GM12864 (cell line): ENCODE measurements around the gene WDTC1.

ENCODE experiments used
- DNase-seq: peaks from one replicate; pipeline ENCODE4 v3.0.0-alpha.2; 2011; ENCODE audit warnings: low read depth
- H3K4me3 ChIP-seq: 2 replicates; pipeline ENCODE4 v1.5.1; 2011; ENCODE audit warnings: mild to moderate bottlenecking, low read depth, low read length, control low read depth
- TF ChIP-seq, protein P1 (sequence below): IDR thresholded peaks from 2 replicates; pipeline ENCODE4 v1.5.1; 2011; ENCODE audit warnings: low read depth, mild to moderate bottlenecking, moderate library complexity, low read length, control low read depth, inconsistent platforms; ENCODE audit errors: missing control alignments

WDTC1 gene

DNA sequence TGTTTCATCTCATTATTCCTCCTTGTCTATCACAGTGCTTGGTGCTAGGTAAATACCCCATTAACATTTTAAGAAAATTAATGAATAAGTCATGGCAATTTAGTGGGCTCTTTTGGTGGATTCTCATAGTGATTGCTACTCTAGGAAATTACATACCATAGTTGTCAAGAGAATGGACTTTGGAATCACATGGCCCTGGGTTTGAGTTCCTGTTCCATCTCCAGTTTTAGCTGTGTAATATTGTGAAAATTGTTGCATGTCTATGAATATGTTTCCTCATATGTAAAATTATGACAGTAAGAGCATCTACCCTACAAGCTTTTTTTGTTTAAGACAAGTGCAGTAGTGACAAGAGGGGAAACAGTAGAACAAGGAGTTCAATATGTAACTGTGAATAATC, 20.7 kb downstream of the WDTC1 start:
- no peak for DNase-seq
- H3K4me3 ChIP-seq, result no peak overlapping the region
- TF ChIP-seq, protein P1, sequence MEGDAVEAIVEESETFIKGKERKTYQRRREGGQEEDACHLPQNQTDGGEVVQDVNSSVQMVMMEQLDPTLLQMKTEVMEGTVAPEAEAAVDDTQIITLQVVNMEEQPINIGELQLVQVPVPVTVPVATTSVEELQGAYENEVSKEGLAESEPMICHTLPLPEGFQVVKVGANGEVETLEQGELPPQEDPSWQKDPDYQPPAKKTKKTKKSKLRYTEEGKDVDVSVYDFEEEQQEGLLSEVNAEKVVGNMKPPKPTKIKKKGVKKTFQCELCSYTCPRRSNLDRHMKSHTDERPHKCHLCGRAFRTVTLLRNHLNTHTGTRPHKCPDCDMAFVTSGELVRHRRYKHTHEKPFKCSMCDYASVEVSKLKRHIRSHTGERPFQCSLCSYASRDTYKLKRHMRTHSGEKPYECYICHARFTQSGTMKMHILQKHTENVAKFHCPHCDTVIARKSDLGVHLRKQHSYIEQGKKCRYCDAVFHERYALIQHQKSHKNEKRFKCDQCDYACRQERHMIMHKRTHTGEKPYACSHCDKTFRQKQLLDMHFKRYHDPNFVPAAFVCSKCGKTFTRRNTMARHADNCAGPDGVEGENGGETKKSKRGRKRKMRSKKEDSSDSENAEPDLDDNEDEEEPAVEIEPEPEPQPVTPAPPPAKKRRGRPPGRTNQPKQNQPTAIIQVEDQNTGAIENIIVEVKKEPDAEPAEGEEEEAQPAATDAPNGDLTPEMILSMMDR, result no peak

DNA sequence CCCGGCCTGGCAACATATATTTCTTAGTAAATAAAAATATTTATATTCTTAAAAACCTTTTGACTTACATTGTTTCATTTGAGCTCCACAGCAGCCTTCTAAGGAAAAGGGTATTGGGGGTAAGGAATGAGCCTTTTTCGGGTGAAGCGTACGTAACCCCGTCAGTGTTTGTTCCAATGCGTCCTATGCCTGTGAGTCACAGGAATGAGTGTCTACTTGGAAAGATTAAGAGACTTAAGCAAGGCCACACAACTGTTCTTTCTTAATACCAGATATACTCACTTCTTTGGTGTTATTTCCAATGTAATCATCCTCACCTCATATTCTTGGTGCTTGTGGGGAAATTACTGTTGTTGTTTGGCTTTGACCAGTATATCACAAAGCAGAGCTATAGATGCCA, 22.7 kb downstream of the WDTC1 start:
- no peak for DNase-seq
- TF ChIP-seq, protein P1, result no peak
- no peak overlapping the region for H3K4me3 ChIP-seq

DNA sequence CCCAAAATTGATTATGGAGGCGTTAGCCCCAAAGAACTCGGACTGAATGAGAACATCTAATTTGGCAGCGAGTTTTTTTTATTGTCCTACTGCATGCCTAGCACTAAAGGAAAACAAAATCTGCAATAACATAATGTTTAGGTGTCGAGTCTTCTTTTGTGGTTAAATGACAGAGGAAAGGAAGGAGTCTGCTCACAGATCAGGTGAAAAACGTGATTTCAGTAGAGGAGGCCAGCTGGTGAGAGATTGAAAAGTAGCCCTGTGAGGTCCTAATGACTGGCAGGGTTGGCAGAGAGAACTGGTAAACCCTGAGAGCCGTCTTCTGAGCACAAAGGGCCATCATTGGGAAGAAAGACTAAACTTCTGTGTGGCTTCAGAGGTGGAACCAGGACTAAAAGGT, 24.2 kb downstream of the WDTC1 start:
- DNase-seq, result no peak
- H3K4me3 ChIP-seq, result no peak overlapping the region
- TF ChIP-seq, protein P1, result no peak

DNA sequence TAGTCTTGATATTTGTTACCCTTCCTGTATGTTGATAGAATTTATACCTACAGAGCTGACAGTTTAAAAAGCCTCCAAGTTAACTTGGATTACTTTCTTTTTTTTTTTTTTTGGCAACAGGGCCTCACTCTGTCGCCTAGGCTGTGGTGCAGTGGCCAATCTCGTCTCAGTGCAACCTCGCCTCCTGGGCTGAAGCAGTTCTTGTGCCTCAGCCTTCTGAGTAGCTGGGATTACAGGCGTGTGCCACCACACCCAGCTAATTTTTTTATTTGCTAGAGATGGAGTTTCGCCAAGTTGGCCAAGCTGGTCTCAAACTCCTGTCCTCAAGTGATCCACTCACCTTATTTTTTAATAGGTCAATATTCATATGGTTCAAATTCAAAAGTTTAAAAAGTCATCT, 32.7 kb downstream of the WDTC1 start:
- H3K4me3 ChIP-seq, result no peak overlapping the region
- no peak for DNase-seq
- TF ChIP-seq, protein P1, result no peak

DNA sequence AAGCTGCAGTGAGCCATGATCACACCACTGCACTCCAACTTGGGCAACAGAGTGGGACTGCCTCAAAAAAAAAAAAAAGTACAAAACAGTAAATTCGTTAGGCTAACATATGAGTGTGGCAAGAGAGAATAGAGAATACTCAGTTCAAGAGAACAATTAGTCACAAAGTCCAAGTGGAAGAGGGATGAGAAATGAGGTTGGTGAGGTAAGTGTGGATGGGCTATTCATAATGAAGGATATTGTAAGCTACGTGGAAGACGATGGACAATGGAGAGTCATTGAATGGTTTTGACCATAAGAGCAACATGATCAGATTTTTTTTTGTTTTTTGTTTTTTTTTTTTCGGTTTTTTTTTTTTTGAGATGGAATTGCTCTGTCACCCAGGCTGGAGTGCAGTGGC, 34.8 kb downstream of the WDTC1 start:
- TF ChIP-seq, protein P1, result no peak
- H3K4me3 ChIP-seq, result no peak overlapping the region
- DNase-seq, result no peak

DNA sequence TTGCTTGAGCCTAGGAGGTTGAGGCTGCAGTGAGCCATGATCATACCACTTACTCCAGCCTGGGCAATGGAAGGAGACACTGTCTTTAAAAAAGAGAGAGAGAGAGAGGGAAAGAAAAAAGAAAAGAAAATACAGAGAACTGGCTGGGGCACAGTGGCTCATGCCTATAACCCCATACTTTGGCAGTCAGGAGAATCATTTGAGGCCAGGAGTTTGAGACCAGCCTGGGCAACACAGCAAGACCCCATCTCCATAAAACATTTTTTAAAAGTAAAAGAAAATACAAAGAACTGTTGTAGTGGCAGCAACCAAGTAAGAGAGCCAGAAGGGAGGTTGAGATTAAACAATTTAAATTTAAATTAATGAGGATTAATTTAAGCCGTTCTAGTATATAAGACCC, 39.8 kb downstream of the WDTC1 start:
- DNase-seq, result no peak
- no peak overlapping the region for H3K4me3 ChIP-seq
- TF ChIP-seq, protein P1, result no peak

DNA sequence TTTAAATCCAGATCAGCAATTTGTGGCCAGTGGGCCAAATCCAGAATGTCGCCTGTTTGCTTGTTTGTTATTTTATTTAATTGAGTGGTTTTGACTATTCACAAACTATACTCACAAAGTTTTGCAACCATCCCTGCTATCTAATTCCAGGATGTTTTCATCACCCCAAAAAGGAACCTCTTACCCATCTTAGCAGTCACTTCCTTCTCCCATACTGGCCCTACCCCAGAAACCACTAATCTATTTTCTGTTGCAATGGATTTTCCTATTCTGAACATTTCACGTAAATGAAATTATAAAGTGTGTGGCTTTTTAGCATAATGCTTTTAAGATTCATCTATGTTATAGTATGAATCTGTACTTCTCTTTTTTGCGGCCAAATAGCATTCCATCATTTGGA, 41.3 kb downstream of the WDTC1 start:
- TF ChIP-seq, protein P1, result no peak
- H3K4me3 ChIP-seq, result no peak overlapping the region
- DNase-seq, result no peak
